Naive thymus-derived CD4-positive, alpha-beta T cell (primary cell): Measurements from ENCODE around the gene CDCA8. TPM values are rescaled to one million over a fixed set of nuclear protein-coding genes. Genes with fewer than 3 reads are reported as not detected.

Experiments
- ATAC-seq: fragments of 150-1000 bp; cut with Tn5 transposase; 2 replicates; pipeline ENCODE4 v1.10.0; 2021; ENCODE audit warnings: mild to moderate bottlenecking, moderate library complexity
- CTCF ChIA-PET: fragments of 350-600 bp; sonication (Branson Sonifier 250); formaldehyde crosslinking; loops from one replicate; lab custom pipeline; 2021; ENCODE audit warnings: antibody characterized with exemption; lab: Charles Lee
- POLR2A ChIA-PET: fragments of 350-600 bp; sonication (Branson Sonifier 250); formaldehyde crosslinking; loops from one replicate; lab custom pipeline; 2021; ENCODE audit warnings: antibody characterized with exemption, inconsistent platforms; lab: Charles Lee
- DNase-seq, 9 donors: peaks; one replicate each; pipeline versions ENCODE4 v3.0.0 to v3.0.0-alpha.2; 2020 to 2022; ENCODE audit warnings: mixed read lengths in 1 of 9
- H3K27ac ChIP-seq: one replicate; pipeline ENCODE4 v1.7.0; 2013; ENCODE audit warnings: mild to moderate bottlenecking, low read depth, low read length, moderate library complexity
- H3K27me3 ChIP-seq, 2 donors: one replicate each; pipeline ENCODE4 v1.7.0; 2013; ENCODE audit warnings: low read length in 2 of 2, mild to moderate bottlenecking in 2 of 2, moderate library complexity in 2 of 2; ENCODE audit not compliant: control insufficient read depth in 2 of 2, insufficient read depth in 2 of 2
- H3K36me3 ChIP-seq, 3 experiments: 1 replicate in 2 of 3; 2 replicates in 1 of 3; pipeline ENCODE4 v1.7.0; 2013; ENCODE audit warnings: low read length in 3 of 3, mild to moderate bottlenecking in 3 of 3, moderate library complexity in 1 of 3; ENCODE audit not compliant: insufficient read depth in 3 of 3, control insufficient read depth in 2 of 3
- H3K4me1 ChIP-seq, 2 donors: one replicate each; pipeline ENCODE4 v1.7.0; 2013; ENCODE audit warnings: low read length in 2 of 2, mild to moderate bottlenecking in 2 of 2, moderate library complexity in 1 of 2; ENCODE audit not compliant: control insufficient read depth in 2 of 2, insufficient read depth in 2 of 2
- H3K4me3 ChIP-seq: 2 replicates; pipeline ENCODE4 v1.7.0; 2013; ENCODE audit warnings: mild to moderate bottlenecking, low read length
- H3K9me3 ChIP-seq, 3 experiments: 1 replicate in 2 of 3; 2 replicates in 1 of 3; pipeline ENCODE4 v1.7.0; 2013; ENCODE audit warnings: low read length in 3 of 3; ENCODE audit not compliant: control insufficient read depth in 2 of 3
- H3K27ac Mint-ChIP-seq, 9 donors: one replicate each; pipeline ENCODE4 v1.8.0; 2020 to 2022; ENCODE audit warnings: mixed read lengths in 9 of 9, mild to moderate bottlenecking in 8 of 9, moderate library complexity in 5 of 9, inconsistent platforms in 2 of 9
- H3K27me3 Mint-ChIP-seq, 5 donors: one replicate each; pipeline ENCODE4 v1.8.0; 2021 to 2022; ENCODE audit warnings: mixed read lengths in 5 of 5, mild to moderate bottlenecking in 1 of 5
- H3K36me3 Mint-ChIP-seq, 5 donors: one replicate each; pipeline ENCODE4 v1.8.0; 2020 to 2022; ENCODE audit warnings: mixed read lengths in 5 of 5, mild to moderate bottlenecking in 3 of 5, inconsistent platforms in 1 of 5
- H3K4me1 Mint-ChIP-seq, 7 donors: one replicate each; pipeline ENCODE4 v1.8.0; 2020 to 2022; ENCODE audit warnings: mixed read lengths in 7 of 7, mild to moderate bottlenecking in 3 of 7, inconsistent platforms in 1 of 7
- H3K4me3 Mint-ChIP-seq, 10 donors: one replicate each; pipeline ENCODE4 v1.8.0; 2020 to 2022; ENCODE audit warnings: mild to moderate bottlenecking in 10 of 10, mixed read lengths in 10 of 10, moderate library complexity in 6 of 10, inconsistent platforms in 2 of 10
- H3K9me3 Mint-ChIP-seq, 11 donors: one replicate each; pipeline ENCODE4 v1.8.0; 2020 to 2022; ENCODE audit warnings: mixed read lengths in 11 of 11, mild to moderate bottlenecking in 4 of 11, inconsistent platforms in 1 of 11, moderate library complexity in 1 of 11
- intact Hi-C, 2 donors: fragments of 100-400 bp; cut with micrococcal nuclease; formaldehyde crosslinking; loops; one replicate each; pipeline ENCODE4 v1.15.1; 2023
- polyA plus RNA-seq, 2 donors: library from polyadenylated mRNA; unstranded; fragments of 300-500 nt; fragmentation: Illumina TruSeq; gene quantifications; one replicate each; pipeline ENCODE4 v1.2.3, GENCODE V29; 2021
- total RNA-seq, 6 experiments: library from RNA in 5 of 6; stranded (reverse) in 5 of 6; gene quantifications; 1 replicate in 5 of 6; 2 replicates in 1 of 6; pipeline ENCODE4 v1.2.3 and lab custom pipeline; 2021 to 2026

Gene CDCA8
- total and polyA plus RNA-seq, 7 experiments from 2014 or later: 0.58 to 45.5 (median 1.0) TPM

DNA sequence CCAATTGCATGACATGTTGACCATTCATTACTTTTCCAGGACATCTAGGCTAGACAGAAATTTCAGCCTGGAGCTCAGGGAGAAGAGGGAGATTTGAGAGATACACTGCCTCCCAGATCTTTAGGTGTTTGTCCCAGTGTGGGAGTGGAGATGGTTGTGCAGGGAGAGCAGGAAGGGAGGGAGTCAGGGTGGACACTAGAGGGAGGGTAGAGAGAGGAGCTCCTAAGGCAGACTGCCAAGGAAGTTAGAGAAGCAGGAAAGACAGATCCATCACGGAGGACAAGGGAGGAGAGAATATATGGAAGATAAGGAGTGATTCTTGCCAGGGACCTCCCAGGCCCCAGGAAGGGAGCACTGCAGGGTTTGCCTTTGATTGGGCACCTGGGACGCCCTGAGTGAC is 8.7 kb downstream of the CDCA8 start:
- ATAC-seq: no peak
- H3K36me3 Mint-ChIP-seq: peaks cover 0 to 39% (median 0%) of the 10 kb centered on the region in 5 donors
- H3K27ac ChIP-seq: no peak overlapping the region
- H3K9me3 Mint-ChIP-seq: no peaks in the 10 kb centered on the region
- H3K27me3 Mint-ChIP-seq: no peaks in the 10 kb centered on the region
- no peak overlapping the region for H3K27ac Mint-ChIP-seq
- no peaks in the 10 kb centered on the region for H3K9me3 ChIP-seq
- H3K36me3 ChIP-seq: no peaks in the 10 kb centered on the region
- H3K4me3 Mint-ChIP-seq: no peak overlapping the region
- H3K4me3 ChIP-seq: no peak overlapping the region
- H3K4me1 ChIP-seq: no peaks in the 10 kb centered on the region
- CTCF ChIA-PET: no interaction called here
- POLR2A ChIA-PET: no interaction called here
- peaks cover 0 to 17% (median 0%) of the 10 kb centered on the region in 7 donors for H3K4me1 Mint-ChIP-seq
- no peak for DNase-seq
- no peaks in the 10 kb centered on the region for H3K27me3 ChIP-seq
- intact Hi-C loops: no loop called here

GRCh38 chr1:37703061-37703460 is 10.7 kb downstream of the CDCA8 start:
- Histone ChIP-seq H3K4me3 (no peak overlapping the region), H3K27ac (no peak overlapping the region), H3K4me1 (no peaks in the 10 kb centered on the region), H3K27me3 (no peaks in the 10 kb centered on the region), H3K9me3 (no peaks in the 10 kb centered on the region), H3K36me3 (no peaks in the 10 kb centered on the region)
- ATAC-seq (no peak), DNase-seq (no peak)
- Mint-ChIP-seq H3K4me3 (no peak overlapping the region), H3K9me3 (no peaks in the 10 kb centered on the region), H3K4me1 (peaks cover 0 to 6% (median 0%) of the 10 kb centered on the region in 7 donors), H3K27me3 (no peaks in the 10 kb centered on the region), H3K27ac (no peak overlapping the region), H3K36me3 (peaks cover 0 to 43% (median 1%) of the 10 kb centered on the region in 5 donors)
- intact Hi-C loops: no loop called here
- POLR2A ChIA-PET: interaction anchor here (0.7 kb wide), 1 partner anchor 146 kb away, joined by 3 read pairs; no protein-coding TSS in a partner anchor
- CTCF ChIA-PET: no interaction called here

- CTCF ChIA-PET: no interaction called here
- H3K9me3 Mint-ChIP-seq: peaks cover 0 to 2% (median 0%) of the 10 kb centered on the region in 11 donors
- no peak overlapping the region for H3K27ac Mint-ChIP-seq
- peaks cover 0 to 2% (median 0%) of the 10 kb centered on the region in 7 donors for H3K4me1 Mint-ChIP-seq
- no peak for DNase-seq
- H3K4me1 ChIP-seq: no peaks in the 10 kb centered on the region
- H3K9me3 ChIP-seq: no peaks in the 10 kb centered on the region
- no peak overlapping the region for H3K4me3 ChIP-seq
- H3K27me3 Mint-ChIP-seq: no peaks in the 10 kb centered on the region
- H3K27me3 ChIP-seq: no peaks in the 10 kb centered on the region
- no peak for ATAC-seq
- no peak overlapping the region for H3K4me3 Mint-ChIP-seq
- POLR2A ChIA-PET: no interaction called here
- H3K36me3 Mint-ChIP-seq: peaks cover 0 to 42% (median 4%) of the 10 kb centered on the region in 5 donors
- peaks cover 0 to 6% (median 0%) of the 10 kb centered on the region in 3 experiments for H3K36me3 ChIP-seq
- intact Hi-C loops: no loop called here
- no peak overlapping the region for H3K27ac ChIP-seq
Observed at GRCh38 chr1:37704966-37705365, 12.7 kb downstream of the CDCA8 start.

- Mint-ChIP-seq H3K36me3 (peaks cover 0 to 39% (median 4%) of the 10 kb centered on the region in 5 donors), H3K27me3 (no peaks in the 10 kb centered on the region), H3K4me3 (no peak overlapping the region), H3K27ac (no peak overlapping the region), H3K4me1 (peaks cover 0 to 2% (median 0%) of the 10 kb centered on the region in 7 donors), H3K9me3 (peaks cover 0 to 2% (median 0%) of the 10 kb centered on the region in 11 donors)
- intact Hi-C loops: no loop called here
- DNase-seq (no peak), ATAC-seq (no peak)
- Histone ChIP-seq H3K9me3 (no peaks in the 10 kb centered on the region), H3K27me3 (no peaks in the 10 kb centered on the region), H3K4me1 (no peaks in the 10 kb centered on the region), H3K4me3 (no peak overlapping the region), H3K27ac (no peak overlapping the region), H3K36me3 (peaks cover 0 to 6% (median 0%) of the 10 kb centered on the region in 3 experiments)
- POLR2A ChIA-PET: no interaction called here
- CTCF ChIA-PET: no interaction called here
Observed at GRCh38 chr1:37705399-37705798, 13.1 kb downstream of the CDCA8 start.

- H3K27ac ChIP-seq: no peak overlapping the region
- H3K27ac Mint-ChIP-seq: no peak overlapping the region
- H3K9me3 ChIP-seq: no peaks in the 10 kb centered on the region
- no peaks in the 10 kb centered on the region for H3K4me1 ChIP-seq
- H3K36me3 ChIP-seq: peaks cover 0 to 6% (median 0%) of the 10 kb centered on the region in 3 experiments
- ChIA-PET CTCF (no interaction called here), POLR2A (no interaction called here)
- H3K4me3 ChIP-seq: no peak overlapping the region
- no peak for DNase-seq
- peaks cover 0 to 20% (median 4%) of the 10 kb centered on the region in 5 donors for H3K36me3 Mint-ChIP-seq
- H3K9me3 Mint-ChIP-seq: peaks cover 0 to 2% (median 0%) of the 10 kb centered on the region in 11 donors
- ATAC-seq: no peak
- intact Hi-C loops: no loop called here
- H3K27me3 Mint-ChIP-seq: no peaks in the 10 kb centered on the region
- H3K4me3 Mint-ChIP-seq: no peak overlapping the region
- peaks cover 0 to 2% (median 0%) of the 10 kb centered on the region in 7 donors for H3K4me1 Mint-ChIP-seq
- no peaks in the 10 kb centered on the region for H3K27me3 ChIP-seq
Observed at GRCh38 chr1:37708471-37708870, 16.2 kb downstream of the CDCA8 start.

GRCh38 chr1:37714226-37714625 is 21.9 kb downstream of the CDCA8 start:
- Mint-ChIP-seq H3K9me3 (peaks cover 0 to 1% (median 0%) of the 10 kb centered on the region in 11 donors), H3K27me3 (no peaks in the 10 kb centered on the region), H3K36me3 (peaks cover 0 to 4% (median 0%) of the 10 kb centered on the region in 5 donors), H3K4me1 (no peaks in the 10 kb centered on the region), H3K27ac (peak overlapping the region in 1 of 9 donors; percentile 83), H3K4me3 (no peak overlapping the region)
- Histone ChIP-seq H3K4me1 (no peaks in the 10 kb centered on the region), H3K27me3 (no peaks in the 10 kb centered on the region), H3K27ac (no peak overlapping the region), H3K9me3 (no peaks in the 10 kb centered on the region), H3K36me3 (no peaks in the 10 kb centered on the region), H3K4me3 (no peak overlapping the region)
- DNase-seq (no peak), ATAC-seq (no peak)
- CTCF ChIA-PET: no interaction called here
- intact Hi-C loops: no loop called here
- POLR2A ChIA-PET: no interaction called here

GRCh38 chr1:37714689-37715088 is 22.4 kb downstream of the CDCA8 start:
- Mint-ChIP-seq H3K27ac (peak overlapping the region in 1 of 9 donors; percentile 83), H3K9me3 (peaks cover 0 to 1% (median 0%) of the 10 kb centered on the region in 11 donors), H3K4me3 (no peak overlapping the region), H3K27me3 (no peaks in the 10 kb centered on the region), H3K36me3 (no peaks in the 10 kb centered on the region), H3K4me1 (no peaks in the 10 kb centered on the region)
- ChIA-PET POLR2A (no interaction called here), CTCF (no interaction called here)
- ATAC-seq (no peak), DNase-seq (no peak)
- Histone ChIP-seq H3K27me3 (no peaks in the 10 kb centered on the region), H3K4me3 (no peak overlapping the region), H3K4me1 (no peaks in the 10 kb centered on the region), H3K27ac (no peak overlapping the region), H3K9me3 (no peaks in the 10 kb centered on the region), H3K36me3 (no peaks in the 10 kb centered on the region)
- intact Hi-C loops: no loop called here
